Stimulated activated CD4-positive, alpha-beta T cell treated with anti-CD3 and anti-CD28 coated beads, Interleukin-15, amount 100 ng/mL, for 1 hour (primary cell): ENCODE data around the gene GPR32.
A peak's percentile ranks its signal among the peaks of the same experiment; 100 is the strongest.
"Not testable (repeated sequence)": the region's sequence is repeated elsewhere in the genome, so short reads cannot be mapped to it uniquely, and the experiment has no call there.

Experiments
- DNase-seq, 2 donors: peaks; one replicate each; pipeline ENCODE4 v3.0.0-alpha.2; 2020; ENCODE audit warnings: low read depth in 1 of 2, low spot score in 1 of 2

The GPR32 gene

GRCh38 chr19:50779504-50780457 lies 9.5 kb downstream of the GPR32 start:
- no peak for DNase-seq

GRCh38 chr19:50780753-50781435 lies 10.6 kb downstream of the GPR32 start:
- no peak for DNase-seq

- not testable (repeated sequence) for DNase-seq
Observed at GRCh38 chr19:50783848-50784152, 13.5 kb downstream of the GPR32 start.

- DNase-seq = no peak
Observed at GRCh38 chr19:50784710-50785109, 14.4 kb downstream of the GPR32 start.

GRCh38 chr19:50785329-50785728 lies 15.1 kb downstream of the GPR32 start:
- DNase-seq = no peak

GRCh38 chr19:50790396-50790795 lies 20.1 kb downstream of the GPR32 start, which contains the start of gene ACP4:
ACP4 (plus strand) TSS chr19:50790415; CDS start chr19:50790415, 0 bp downstream.
- no peak for DNase-seq

GRCh38 chr19:50790922-50791467 lies 20.7 kb downstream of the GPR32 start:
- no peak for DNase-seq

GRCh38 chr19:50791594-50792271 lies 21.5 kb downstream of the GPR32 start:
- no peak for DNase-seq

GRCh38 chr19:50792272-50793250 lies 22.3 kb downstream of the GPR32 start:
- no peak for DNase-seq

- DNase-seq = no peak
Observed at GRCh38 chr19:50793558-50794065, 23.3 kb downstream of the GPR32 start.

- DNase-seq = no peak
Observed at GRCh38 chr19:50794074-50794875, 24.0 kb downstream of the GPR32 start.

GRCh38 chr19:50794876-50795663 lies 24.8 kb downstream of the GPR32 start:
- DNase-seq = peak in 1 of 2 donors; percentile 29

- DNase-seq = no peak
Observed at GRCh38 chr19:50795664-50796073, 25.4 kb downstream of the GPR32 start.

GRCh38 chr19:50796128-50796633 lies 25.9 kb downstream of the GPR32 start:
- DNase-seq = no peak

GRCh38 chr19:50796634-50797428 lies 26.6 kb downstream of the GPR32 start:
- no peak for DNase-seq

GRCh38 chr19:50797429-50797780 lies 27.1 kb downstream of the GPR32 start:
- DNase-seq = no peak
